A549 treated with RU486 at 1 μM for 4 hours (cell line): ENCODE results near the gene NLRP11. TPM values are rescaled to one million over a fixed set of nuclear protein-coding genes. Genes with fewer than 3 reads are reported as not detected.

ENCODE experiments used
- total RNA-seq: library from RNA; stranded (reverse); fragments of 200-300 nt; extraction: Qiagen RNA extraction; gene quantifications from 5 replicates; pipeline ENCODE4 v1.2.3, GENCODE V29; 2022; ENCODE audit warnings: low read depth

The NLRP11 gene
- 0.06 TPM in 1 of 5 replicates, not detected in the others for total RNA-seq

DNA sequence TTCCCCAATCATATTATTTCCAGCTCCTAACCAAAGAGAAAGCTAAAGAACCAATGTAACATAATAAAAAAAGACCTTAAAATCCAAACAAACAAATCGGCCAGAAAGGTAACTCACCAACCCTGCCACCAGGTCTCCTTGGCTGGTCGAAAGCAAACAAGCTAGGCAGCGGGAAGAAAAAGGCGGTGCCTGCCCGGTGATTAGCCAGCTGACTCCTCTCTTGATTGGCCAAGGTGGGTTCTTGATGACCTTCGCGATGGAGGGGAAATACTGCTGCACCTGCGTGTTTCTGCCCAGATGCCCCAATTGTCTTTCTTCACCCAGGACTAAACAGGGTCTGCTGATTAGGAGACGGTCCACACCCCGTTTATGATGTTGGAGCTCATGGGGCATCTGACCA lies at the start of gene NLRP11:
TSS of gene NLRP11 (minus strand) at position 154 of the 400 bp plus-strand sequence. CDS start 13,825 bp downstream, outside the sequence.

DNA sequence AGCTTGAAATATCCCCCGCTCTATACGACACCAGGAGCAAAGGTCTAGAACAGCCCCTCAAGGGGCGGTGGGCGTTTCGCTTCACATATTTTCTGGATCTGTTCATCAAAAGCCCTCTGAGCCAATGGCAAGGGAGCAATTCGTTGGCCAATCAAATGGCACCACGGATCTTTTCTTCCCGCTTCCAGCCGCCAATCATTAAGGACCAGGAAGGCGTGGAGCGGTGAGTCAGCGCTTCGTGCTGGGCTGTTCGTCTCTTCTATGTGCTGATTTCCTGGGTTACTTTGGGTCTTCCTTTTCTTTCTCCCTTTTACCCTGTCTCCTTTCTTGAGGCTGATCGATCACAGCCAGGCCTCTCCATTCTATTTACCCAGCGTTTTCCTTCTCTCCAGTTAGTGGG lies 4.5 kb upstream of the NLRP11 start, which contains the start of gene NLRP4:
TSS of gene NLRP4 (plus strand) at position 201 of the 400 bp plus-strand sequence. CDS start 15,541 bp downstream, outside the sequence.

DNA sequence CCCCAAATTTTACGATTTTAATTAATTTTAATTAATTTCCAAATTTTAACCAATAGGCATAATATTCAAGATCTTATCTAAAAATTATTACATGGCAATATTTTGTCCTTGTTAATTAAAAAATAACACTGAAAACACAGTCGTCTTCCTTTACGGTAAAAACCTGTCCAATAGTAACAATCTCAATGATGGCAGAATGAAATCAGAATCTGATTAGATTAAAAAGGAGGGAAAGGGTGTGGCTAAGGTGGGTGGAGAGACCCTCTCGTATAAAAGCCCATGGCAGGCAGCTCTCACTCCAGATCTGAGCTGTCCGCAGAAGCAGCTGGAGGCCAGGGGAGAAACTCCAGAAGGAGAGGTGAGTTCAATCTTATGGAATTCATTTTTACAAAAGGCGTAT lies 63.0 kb downstream of the NLRP11 start, which contains the start of gene RFPL4AL1:
TSS of gene RFPL4AL1 (plus strand) at position 301 of the 400 bp plus-strand sequence. CDS start 2,687 bp downstream, outside the sequence.

DNA sequence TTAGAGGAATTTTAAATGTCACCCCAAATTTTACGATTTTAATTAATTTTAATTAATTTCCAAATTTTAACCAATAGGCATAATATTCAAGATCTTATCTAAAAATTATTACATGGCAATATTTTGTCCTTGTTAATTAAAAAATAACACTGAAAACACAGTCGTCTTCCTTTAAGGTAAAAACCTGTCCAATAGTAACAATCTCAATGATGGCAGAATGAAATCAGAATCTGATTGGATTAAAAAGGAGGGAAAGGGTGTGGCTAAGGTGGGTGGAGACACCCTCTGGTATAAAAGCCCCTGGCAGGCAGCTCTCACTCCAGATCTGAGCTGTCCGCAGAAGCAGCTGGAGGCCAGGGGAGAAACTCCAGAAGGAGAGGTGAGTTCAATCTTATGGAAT lies 73.0 kb downstream of the NLRP11 start, which contains the start of gene RFPL4A:
TSS of gene RFPL4A (plus strand) at position 301 of the 400 bp plus-strand sequence. CDS start 2,704 bp downstream, outside the sequence.

DNA sequence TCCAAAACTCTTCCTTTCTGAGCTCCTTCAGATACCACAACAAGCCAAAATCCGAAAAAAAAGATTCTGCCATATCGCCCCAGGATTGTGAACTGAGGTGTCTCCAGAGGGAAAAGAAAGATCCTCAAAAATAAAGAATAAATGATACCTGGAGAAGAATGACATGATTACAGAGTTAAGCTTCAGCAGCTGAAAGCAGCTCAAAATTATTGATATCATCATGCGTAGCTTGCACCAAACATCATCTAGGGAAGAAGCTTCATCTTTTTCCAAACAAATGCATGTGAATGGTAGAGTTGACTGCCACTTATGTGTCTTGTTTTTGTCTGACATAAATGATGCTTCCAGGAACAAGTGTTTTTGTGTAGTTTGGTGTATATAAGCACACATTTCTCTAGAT lies 93.5 kb downstream of the NLRP11 start, which contains the start of gene NLRP9:
TSS of gene NLRP9 (minus strand) at position 101 of the 400 bp plus-strand sequence. CDS start at position 73, 28 bp downstream.

Other genes starting within 250 kb of the NLRP11 start
- gene FIZ1, start 232.5 kb downstream of the NLRP11 start, total RNA-seq: 22.4 to 26.6 TPM (median 25.4 TPM) in 5 replicates
- gene ZNF524, start 231.7 kb downstream of the NLRP11 start, total RNA-seq: 12.9 to 20.5 TPM (median 17.4 TPM) in 5 replicates
- gene ZNF865, start 226.4 kb downstream of the NLRP11 start, total RNA-seq: 7.3 to 16.1 TPM (median 12.2 TPM) in 5 replicates
- 4.6 to 6.7 TPM (median 6.5 TPM) in 5 replicates for gene ZNF784, start 207.4 kb downstream of the NLRP11 start, total RNA-seq
- 29.8 to 60.8 TPM (median 53.2 TPM) in 5 replicates for gene ZNF580, start 191.0 kb downstream of the NLRP11 start, total RNA-seq
- gene ZNF581, start 188.3 kb downstream of the NLRP11 start, total RNA-seq: 35.3 to 52.1 TPM (median 49.6 TPM) in 5 replicates
- gene CCDC106, start 183.8 kb downstream of the NLRP11 start, total RNA-seq: 15.2 to 19.9 TPM (median 19.1 TPM) in 5 replicates
- gene U2AF2, start 177.0 kb downstream of the NLRP11 start, total RNA-seq: 265 to 295 TPM (median 292 TPM) in 5 replicates
- 123 to 213 TPM (median 191 TPM) in 5 replicates for gene EPN1, start 156.8 kb downstream of the NLRP11 start, total RNA-seq
- not detected in 5 replicates for gene NLRP9, start 93.6 kb downstream of the NLRP11 start, total RNA-seq
- 0.22 to 0.86 TPM (median 0.56 TPM) in 5 replicates for gene RFPL4A, start 72.9 kb downstream of the NLRP11 start, total RNA-seq
- gene RFPL4AL1, start 62.9 kb downstream of the NLRP11 start, total RNA-seq: not detected in 5 replicates
- not detected in 5 replicates for gene NLRP4, start 4.5 kb upstream of the NLRP11 start, total RNA-seq
- gene NLRP13, start 100.3 kb upstream of the NLRP11 start, total RNA-seq: not detected in 5 replicates
- gene NLRP8, start 115.8 kb upstream of the NLRP11 start, total RNA-seq: not detected in 5 replicates
- gene NLRP5, start 154.8 kb upstream of the NLRP11 start, total RNA-seq: not detected in 5 replicates